Liver (tissue), 9 donors: ENCODE data around the gene NUAK1. TPM values are rescaled to one million over a fixed set of nuclear protein-coding genes. Genes with fewer than 3 reads are reported as not detected.

Experiments
- DNase-seq: peaks from one replicate; pipeline ENCODE4 v3.0.0-alpha.2; 2017; ENCODE audit warnings: low spot score
- H3K27ac ChIP-seq, 2 donors: one replicate each; pipeline ENCODE4 v1.7.0; 2013; ENCODE audit warnings: inconsistent platforms in 2 of 2, low read length in 2 of 2, control low read depth in 1 of 2, low read depth in 1 of 2, mild to moderate bottlenecking in 1 of 2
- H3K27me3 ChIP-seq, 4 donors: one replicate each; pipeline versions ENCODE4 v1.6.1 to v1.7.0; 2013; ENCODE audit warnings: low read length in 3 of 4, inconsistent platforms in 1 of 4, mild to moderate bottlenecking in 1 of 4, moderate library complexity in 1 of 4; ENCODE audit not compliant: control insufficient read depth in 4 of 4, insufficient read depth in 4 of 4
- H3K36me3 ChIP-seq, 4 donors: one replicate each; pipeline versions ENCODE4 v1.6.1 to v1.7.0; 2013; ENCODE audit warnings: low read length in 3 of 4, mild to moderate bottlenecking in 3 of 4, low read depth in 1 of 4, moderate library complexity in 1 of 4; ENCODE audit not compliant: control insufficient read depth in 4 of 4, insufficient read depth in 3 of 4
- H3K4me1 ChIP-seq, 4 donors: one replicate each; pipeline versions ENCODE4 v1.6.1 to v1.7.0; 2013; ENCODE audit warnings: low read length in 3 of 4, mild to moderate bottlenecking in 3 of 4, moderate library complexity in 1 of 4; ENCODE audit not compliant: control insufficient read depth in 4 of 4, insufficient read depth in 4 of 4
- H3K4me3 ChIP-seq, 3 donors: one replicate each; pipeline versions ENCODE4 v1.6.1 to v1.7.0; 2013; ENCODE audit warnings: low read length in 3 of 3, control low read depth in 1 of 3, low read depth in 1 of 3, mild to moderate bottlenecking in 1 of 3
- H3K9ac ChIP-seq, 2 donors: one replicate each; pipeline ENCODE4 v1.7.0; 2013; ENCODE audit warnings: low read length in 2 of 2, mild to moderate bottlenecking in 2 of 2, moderate library complexity in 2 of 2, control low read depth in 1 of 2, low read depth in 1 of 2
- H3K9me3 ChIP-seq, 4 donors: one replicate each; pipeline versions ENCODE4 v1.6.1 to v1.7.0; 2013; ENCODE audit warnings: low read length in 3 of 4; ENCODE audit not compliant: control insufficient read depth in 4 of 4
- ATF3 ChIP-seq: IDR thresholded peaks from 2 replicates; pipeline ENCODE4 v1.6.1; 2016; ENCODE audit warnings: antibody characterized with exemption
- EGR1 ChIP-seq, 2 donors: IDR thresholded peaks; 2 replicates each; pipeline ENCODE4 v1.6.1; 2016 to 2018; ENCODE audit warnings: antibody characterized with exemption in 2 of 2, low read depth in 2 of 2
- FOXA1 ChIP-seq: IDR thresholded peaks from 2 replicates; pipeline ENCODE4 v1.6.1; 2016; ENCODE audit warnings: antibody characterized with exemption
- FOXA2 ChIP-seq: IDR thresholded peaks from 2 replicates; pipeline ENCODE4 v1.6.1; 2016; ENCODE audit warnings: antibody characterized with exemption
- GABPA ChIP-seq, 2 donors: IDR thresholded peaks in 1 of 2; conservative IDR thresholded peaks in 1 of 2; 2 replicates each; pipeline ENCODE4 v1.6.1; 2016; ENCODE audit warnings: antibody characterized with exemption in 2 of 2, mild to moderate bottlenecking in 1 of 2, moderate library complexity in 1 of 2
- HNF4A ChIP-seq, 2 donors: conservative IDR thresholded peaks; 2 replicates each; pipeline ENCODE4 v1.6.1; 2016; ENCODE audit warnings: antibody characterized with exemption in 2 of 2, mild to moderate bottlenecking in 2 of 2
- HNF4G ChIP-seq: IDR thresholded peaks from 2 replicates; pipeline ENCODE4 v1.6.1; 2016; ENCODE audit warnings: antibody characterized with exemption
- JUND ChIP-seq, 2 donors: IDR thresholded peaks; 2 replicates each; pipeline ENCODE4 v1.6.1; 2016; ENCODE audit warnings: antibody characterized with exemption in 2 of 2
- NR2F2 ChIP-seq: IDR thresholded peaks from 2 replicates; pipeline ENCODE4 v1.6.1; 2016; ENCODE audit warnings: antibody characterized with exemption
- RAD21 ChIP-seq, 2 donors: IDR thresholded peaks; 2 replicates each; pipeline ENCODE4 v1.6.1; 2016; ENCODE audit warnings: antibody characterized with exemption in 2 of 2, mild to moderate bottlenecking in 2 of 2
- REST ChIP-seq: IDR thresholded peaks from 2 replicates; pipeline ENCODE4 v1.6.1; 2016; ENCODE audit warnings: antibody characterized with exemption, mild to moderate bottlenecking
- RXRA ChIP-seq, 2 donors: IDR thresholded peaks; 2 replicates each; pipeline ENCODE4 v1.6.1; 2017 to 2018; ENCODE audit warnings: antibody characterized with exemption in 2 of 2, mild to moderate bottlenecking in 1 of 2
- SP1 ChIP-seq: IDR thresholded peaks from 2 replicates; pipeline ENCODE4 v1.6.1; 2018; ENCODE audit warnings: antibody characterized with exemption, mild to moderate bottlenecking
- TAF1 ChIP-seq: conservative IDR thresholded peaks from 2 replicates; pipeline ENCODE4 v1.6.1; 2016; ENCODE audit warnings: antibody characterized with exemption, mild to moderate bottlenecking
- YY1 ChIP-seq: IDR thresholded peaks from 2 replicates; pipeline ENCODE4 v1.6.1; 2016; ENCODE audit warnings: antibody characterized with exemption, mild to moderate bottlenecking
- WGBS: extraction: QIAGEN DNeasy Blood & Tissue Kit; methylation state at CpG from one replicate; pipeline ENCODE4 v1.1.7; 2013; 5-methylcytosine and 5-hydroxymethylcytosine counted together
- polyA plus RNA-seq, 2 donors: library from polyadenylated mRNA; stranded (reverse) in 1 of 2; unstranded in 1 of 2; fragments of 200-250 nt in 1 of 2; fragments of >200 nt in 1 of 2; fragmentation: Nextera tagmentation in 1 of 2; extraction: Ambion mirVana in 1 of 2; gene quantifications; one replicate each; pipeline versions ENCODE4 v1.2.1 to v1.2.3, GENCODE V29; 2013 to 2015
- total RNA-seq, 2 donors: library from RNA; depleted of rRNA; stranded (reverse); fragments of >200 nt; gene quantifications; one replicate each; pipeline ENCODE4 v1.2.3, GENCODE V29; 2014
- TF ChIP-seq, protein P1 (sequence below): IDR thresholded peaks from 2 replicates; pipeline ENCODE4 v1.6.1; 2016; ENCODE audit warnings: antibody characterized with exemption
- TF ChIP-seq, protein P2 (sequence below): IDR thresholded peaks from 2 replicates; pipeline ENCODE4 v1.6.1; 2016; ENCODE audit warnings: antibody characterized with exemption
- TF ChIP-seq, protein P3 (sequence below): fragments of 150-350 bp; IDR thresholded peaks from 2 replicates; pipeline ENCODE4 v1.5.1; 2017; ENCODE audit warnings: improper control_type of control experiment, low read depth, low read length; ENCODE audit not compliant: missing input control
- donor health status: healthy.
- donor health status: healthy.
- donor health status: healthy.
- donor health status: healthy.
- donor health status: healthy.

NUAK1 gene
- total and polyA plus RNA-seq, 4 donors, result 2.5 to 9.3 (median 3.9) TPM

DNA sequence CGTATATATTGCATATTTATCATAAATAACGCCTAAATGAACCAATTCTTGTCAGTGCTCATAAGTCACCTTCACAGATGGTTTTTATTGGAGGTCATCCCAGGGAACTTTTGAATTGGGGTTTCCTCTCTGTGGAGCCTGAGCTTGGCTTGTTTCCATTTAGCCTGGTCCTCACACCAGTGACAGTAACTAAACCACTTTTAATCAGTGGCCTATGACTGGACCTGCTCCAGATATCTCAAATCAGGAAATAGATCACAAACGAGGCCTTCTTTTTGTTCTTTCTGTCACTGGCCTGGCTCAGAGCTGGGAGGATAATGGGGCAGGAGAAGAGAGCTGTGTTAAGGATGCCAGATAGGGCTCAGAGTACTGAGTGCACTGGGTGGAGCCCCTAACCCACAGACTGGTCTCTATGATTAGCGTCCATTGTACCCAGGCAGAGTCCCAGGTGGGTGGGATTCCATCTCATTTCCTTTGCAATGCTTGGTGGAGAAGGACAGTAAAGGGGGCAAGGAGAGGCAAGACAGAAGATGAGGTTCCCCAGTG lies 92.4 kb downstream of the NUAK1 start:
- no peak for TF ChIP-seq REST
- no peak for TF ChIP-seq HNF4G
- no peak for TF ChIP-seq EGR1 (IDR thresholded peaks at IDR 0.05; ENCODE audit: low read depth in 2 of 2)
- no peak for TF ChIP-seq GABPA (IDR thresholded peaks at IDR 0.05 in 1 of 2, conservative IDR thresholded peaks at IDR 0.05 in 1 of 2)
- TF ChIP-seq YY1, result no peak
- TF ChIP-seq, protein P1, sequence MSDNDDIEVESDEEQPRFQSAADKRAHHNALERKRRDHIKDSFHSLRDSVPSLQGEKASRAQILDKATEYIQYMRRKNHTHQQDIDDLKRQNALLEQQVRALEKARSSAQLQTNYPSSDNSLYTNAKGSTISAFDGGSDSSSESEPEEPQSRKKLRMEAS, result no peak
- no peak for TF ChIP-seq NR2F2
- TF ChIP-seq, protein P2, sequence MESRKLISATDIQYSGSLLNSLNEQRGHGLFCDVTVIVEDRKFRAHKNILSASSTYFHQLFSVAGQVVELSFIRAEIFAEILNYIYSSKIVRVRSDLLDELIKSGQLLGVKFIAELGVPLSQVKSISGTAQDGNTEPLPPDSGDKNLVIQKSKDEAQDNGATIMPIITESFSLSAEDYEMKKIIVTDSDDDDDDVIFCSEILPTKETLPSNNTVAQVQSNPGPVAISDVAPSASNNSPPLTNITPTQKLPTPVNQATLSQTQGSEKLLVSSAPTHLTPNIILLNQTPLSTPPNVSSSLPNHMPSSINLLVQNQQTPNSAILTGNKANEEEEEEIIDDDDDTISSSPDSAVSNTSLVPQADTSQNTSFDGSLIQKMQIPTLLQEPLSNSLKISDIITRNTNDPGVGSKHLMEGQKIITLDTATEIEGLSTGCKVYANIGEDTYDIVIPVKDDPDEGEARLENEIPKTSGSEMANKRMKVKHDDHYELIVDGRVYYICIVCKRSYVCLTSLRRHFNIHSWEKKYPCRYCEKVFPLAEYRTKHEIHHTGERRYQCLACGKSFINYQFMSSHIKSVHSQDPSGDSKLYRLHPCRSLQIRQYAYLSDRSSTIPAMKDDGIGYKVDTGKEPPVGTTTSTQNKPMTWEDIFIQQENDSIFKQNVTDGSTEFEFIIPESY, result no peak
- no peak for TF ChIP-seq HNF4A (conservative IDR thresholded peaks at IDR 0.05)
- no peak for TF ChIP-seq SP1
- no peak for TF ChIP-seq FOXA2
- TF ChIP-seq RXRA (IDR thresholded peaks at IDR 0.05), result no peak
- TF ChIP-seq ATF3, result no peak
- no peak for TF ChIP-seq RAD21 (IDR thresholded peaks at IDR 0.05)
- TF ChIP-seq FOXA1, result no peak
- TF ChIP-seq, protein P3, sequence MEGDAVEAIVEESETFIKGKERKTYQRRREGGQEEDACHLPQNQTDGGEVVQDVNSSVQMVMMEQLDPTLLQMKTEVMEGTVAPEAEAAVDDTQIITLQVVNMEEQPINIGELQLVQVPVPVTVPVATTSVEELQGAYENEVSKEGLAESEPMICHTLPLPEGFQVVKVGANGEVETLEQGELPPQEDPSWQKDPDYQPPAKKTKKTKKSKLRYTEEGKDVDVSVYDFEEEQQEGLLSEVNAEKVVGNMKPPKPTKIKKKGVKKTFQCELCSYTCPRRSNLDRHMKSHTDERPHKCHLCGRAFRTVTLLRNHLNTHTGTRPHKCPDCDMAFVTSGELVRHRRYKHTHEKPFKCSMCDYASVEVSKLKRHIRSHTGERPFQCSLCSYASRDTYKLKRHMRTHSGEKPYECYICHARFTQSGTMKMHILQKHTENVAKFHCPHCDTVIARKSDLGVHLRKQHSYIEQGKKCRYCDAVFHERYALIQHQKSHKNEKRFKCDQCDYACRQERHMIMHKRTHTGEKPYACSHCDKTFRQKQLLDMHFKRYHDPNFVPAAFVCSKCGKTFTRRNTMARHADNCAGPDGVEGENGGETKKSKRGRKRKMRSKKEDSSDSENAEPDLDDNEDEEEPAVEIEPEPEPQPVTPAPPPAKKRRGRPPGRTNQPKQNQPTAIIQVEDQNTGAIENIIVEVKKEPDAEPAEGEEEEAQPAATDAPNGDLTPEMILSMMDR, result no peak
- TF ChIP-seq TAF1, result no peak
- no peak for TF ChIP-seq JUND (IDR thresholded peaks at IDR 0.05)

More for the DNA sequence above, 92.4 kb downstream of the NUAK1 start:
- no peaks in the 10 kb centered on the region for H3K27me3 ChIP-seq
- no peaks in the 10 kb centered on the region for H3K36me3 ChIP-seq
- no peaks in the 10 kb centered on the region for H3K4me1 ChIP-seq
- no peak overlapping the region for H3K27ac ChIP-seq
- H3K4me3 ChIP-seq, result no peak overlapping the region
- H3K9ac ChIP-seq, result no peak overlapping the region
- no peaks in the 10 kb centered on the region for H3K9me3 ChIP-seq
- no peak for DNase-seq
- WGBS, result 85% methylated on average over 4 of the region's 4 CpGs
